SK-N-SH (cell line): Measurements from ENCODE around the gene SPRR1A. TPM values are rescaled to one million over a fixed set of nuclear protein-coding genes. Genes with fewer than 3 reads are reported as not detected.

Source experiments
- CTCF ChIA-PET: fragments of 300-600, 350-600 bp; formaldehyde crosslinking; extraction: SDS; loops from one replicate; lab custom pipeline; 2021; lab: Yijun Ruan, JAX
- POLR2A ChIA-PET: fragments of 350-600 bp; sonication (Branson Sonifier 250); formaldehyde crosslinking; extraction: SDS; loops from one replicate; lab custom pipeline; 2020; ENCODE audit warnings: antibody characterized with exemption, inconsistent platforms; lab: Yijun Ruan, JAX
- DNase-seq: peaks from one replicate; pipeline ENCODE4 v3.0.0; 2012
- H2AFZ ChIP-seq: fragments of 200-600 bp; sonication (generic); 2 replicates; pipeline ENCODE4 v1.8.1; 2016; ENCODE audit warnings: antibody characterized with exemption, mild to moderate bottlenecking, low read depth
- H3F3A ChIP-seq: fragments of 200-600 bp; sonication (generic); replicated peaks from 2 replicates; pipeline ENCODE3; 2016; ENCODE audit warnings: antibody characterized with exemption, mild to moderate bottlenecking; ENCODE audit not compliant: insufficient read depth
- H3K27ac ChIP-seq, 2 experiments: fragments of 200-500 bp in 1 of 2; fragments of 200-600 bp in 1 of 2; sonication (Bioruptor generic) in 1 of 2; sonication (generic), shearing (Covaris generic) in 1 of 2; 2 replicates each; pipeline versions ENCODE4 v1.5.1 to v1.6.1; 2014 to 2016; ENCODE audit warnings: low read depth in 2 of 2, inconsistent platforms in 1 of 2, low read length in 1 of 2, mild to moderate bottlenecking in 1 of 2, mixed read lengths in 1 of 2
- H3K27me3 ChIP-seq: fragments of 200-600 bp; sonication (generic), shearing (Covaris generic); 2 replicates; pipeline ENCODE4 v1.6.1; 2016; ENCODE audit warnings: mixed run types; ENCODE audit not compliant: insufficient read depth
- H3K36me3 ChIP-seq, 2 experiments: fragments of 200-500 bp in 1 of 2; fragments of 200-600 bp in 1 of 2; sonication (Bioruptor generic) in 1 of 2; sonication (generic) in 1 of 2; replicated peaks in 1 of 2; 2 replicates each; pipeline versions ENCODE3 to v1.5.1; 2014 to 2016; ENCODE audit warnings: low read length in 1 of 2, mild to moderate bottlenecking in 1 of 2; ENCODE audit not compliant: insufficient read depth in 2 of 2, control insufficient read depth in 1 of 2
- H3K4me1 ChIP-seq, 2 experiments: fragments of 200-500 bp in 1 of 2; fragments of 200-600 bp in 1 of 2; sonication (Bioruptor generic) in 1 of 2; sonication (generic), shearing (Covaris generic) in 1 of 2; 2 replicates each; pipeline versions ENCODE4 v1.5.1 to v1.6.1; 2014 to 2016; ENCODE audit warnings: low read depth in 1 of 2, low read length in 1 of 2, mixed run types in 1 of 2; ENCODE audit not compliant: insufficient read depth in 2 of 2, control insufficient read depth in 1 of 2
- H3K4me2 ChIP-seq: fragments of 200-600 bp; sonication (generic), shearing (Covaris generic); 2 replicates; pipeline ENCODE4 v1.6.1; 2017; ENCODE audit warnings: mixed run types
- H3K4me3 ChIP-seq, 2 experiments: fragments of 200-500 bp in 1 of 2; fragments of 200-600 bp in 1 of 2; sonication (Bioruptor generic) in 1 of 2; sonication (generic), shearing (Covaris generic) in 1 of 2; 2 replicates each; pipeline versions ENCODE4 v1.5.1 to v1.8.1; 2014 to 2016; ENCODE audit warnings: low read depth in 2 of 2, inconsistent platforms in 1 of 2, low read length in 1 of 2, mild to moderate bottlenecking in 1 of 2, mixed read lengths in 1 of 2, moderate library complexity in 1 of 2
- H3K79me2 ChIP-seq: fragments of 200-600 bp; sonication (generic); 2 replicates; pipeline ENCODE4 v1.8.1; 2017; ENCODE audit warnings: mild to moderate bottlenecking; ENCODE audit not compliant: insufficient read depth
- H3K9ac ChIP-seq: fragments of 200-600 bp; sonication (generic); 2 replicates; pipeline ENCODE4 v1.6.1; 2017; ENCODE audit warnings: mixed run types
- H3K9me2 ChIP-seq: fragments of 200-600 bp; sonication (generic); 2 replicates; pipeline ENCODE4 v1.6.1; 2017; ENCODE audit warnings: mixed run types
- H3K9me3 ChIP-seq: fragments of 200-600 bp; sonication (generic); 2 replicates; pipeline ENCODE4 v1.6.1; 2017; ENCODE audit warnings: mixed run types, mild to moderate bottlenecking, moderate library complexity
- H4K20me1 ChIP-seq: fragments of 200-600 bp; sonication (generic); 2 replicates; pipeline ENCODE4 v1.6.1; 2017; ENCODE audit warnings: mild to moderate bottlenecking, mixed run types; ENCODE audit not compliant: insufficient read depth
- CHD2 ChIP-seq: fragments of 150-350 bp; IDR thresholded peaks from 2 replicates; pipeline ENCODE4 v1.6.1; 2018; ENCODE audit warnings: low read length; ENCODE audit not compliant: partially characterized antibody
- ELF1 ChIP-seq: IDR thresholded peaks from 2 replicates; pipeline ENCODE4 v1.4.0; 2012
- EP300 ChIP-seq, 2 experiments: IDR thresholded peaks; 2 replicates each; pipeline versions ENCODE4 v1.4.0 to v1.6.1; 2012; ENCODE audit warnings: borderline replicate concordance in 1 of 2, low read depth in 1 of 2, low read length in 1 of 2
- FOXM1 ChIP-seq: IDR thresholded peaks from 2 replicates; pipeline ENCODE4 v1.4.0; 2012; ENCODE audit warnings: low read depth, mild to moderate bottlenecking
- GATA2 ChIP-seq: sonication (generic); formaldehyde crosslinking; IDR thresholded peaks from 2 replicates; pipeline ENCODE4 v1.5.0; 2020; ENCODE audit warnings: mild to moderate bottlenecking, missing genetic modification reagents
- MXI1 ChIP-seq: IDR thresholded peaks from 2 replicates; pipeline ENCODE4 v1.6.1; 2012; ENCODE audit warnings: mild to moderate bottlenecking, low read depth, low read length, improper control_type of control experiment
- NFIC ChIP-seq: IDR thresholded peaks from 2 replicates; pipeline ENCODE4 v1.4.0; 2012; ENCODE audit warnings: borderline replicate concordance
- RAD21 ChIP-seq: IDR thresholded peaks from 2 replicates; pipeline ENCODE4 v1.6.1; 2012; ENCODE audit warnings: mild to moderate bottlenecking, low read length
- REST ChIP-seq: IDR thresholded peaks from 2 replicates; pipeline ENCODE4 v1.6.1; 2012; ENCODE audit warnings: mild to moderate bottlenecking, low read depth, low read length, moderate library complexity
- TCF12 ChIP-seq: IDR thresholded peaks from 2 replicates; pipeline ENCODE4 v1.4.0; 2012
- USF2 ChIP-seq: fragments of 150-350 bp; IDR thresholded peaks from 2 replicates; pipeline ENCODE4 v1.6.1; 2017; ENCODE audit warnings: antibody characterized with exemption, low read length, low read depth, borderline replicate concordance
- ZBTB33 ChIP-seq: IDR thresholded peaks from 2 replicates; pipeline ENCODE4 v1.4.0; 2012; ENCODE audit warnings: low read depth, borderline replicate concordance
- WGBS: methylation state at CpG from one replicate; pipeline ENCODE4 v1.1.6; 2017; ENCODE audit warnings: low lambda C conversion rate; 5-methylcytosine and 5-hydroxymethylcytosine counted together
- polyA plus RNA-seq, 3 experiments: library from polyadenylated mRNA; depleted of rRNA; stranded (reverse); fragments of >200 nt; gene quantifications; 2 replicates each; pipeline ENCODE4 v1.2.3, GENCODE V29; 2012

The SPRR1A gene
- polyA plus RNA-seq, 1 of the 3 experiments (the other 2 are of a cell fraction) = not detected

- no peak for DNase-seq
- Histone ChIP-seq H3K4me1 (no peaks in the 10 kb centered on the region), H3K4me3 (no peak overlapping the region), H3K36me3 (no peaks in the 10 kb centered on the region), H4K20me1 (no peaks in the 10 kb centered on the region), H3F3A (no peaks in the 10 kb centered on the region), H2AFZ (no peak overlapping the region), H3K79me2 (no peaks in the 10 kb centered on the region), H3K9ac (no peak overlapping the region), H3K27ac (no peak overlapping the region), H3K27me3 (peaks cover 10% of the 10 kb centered on the region; the same call in 1 of the 2 replicates), H3K4me2 (no peak overlapping the region), H3K9me3 (no peaks in the 10 kb centered on the region), H3K9me2 (no peaks in the 10 kb centered on the region)
- CTCF ChIA-PET = no interaction called here
- TF ChIP-seq RAD21 (no peak), ELF1 (no peak), GATA2 (no peak), USF2 (no peak), NFIC (no peak), EP300 (IDR thresholded peaks at IDR 0.05; ENCODE audit: borderline replicate concordance in 1 of 2, low read depth in 1 of 2, low read length in 1 of 2) (no peak), ZBTB33 (no peak), TCF12 (no peak), FOXM1 (no peak), MXI1 (no peak), CHD2 (no peak), REST (no peak)
- POLR2A ChIA-PET = no interaction called here
- 7% methylated on average over 7 of the region's 7 CpGs for WGBS
These were observed 22.5 kb upstream of the SPRR1A start for GRCh38 chr1:152961226-152961891.
